GM13977 (cell line): Measurements from ENCODE around the gene SELP.

Experiments
- DNase-seq: peaks from one replicate; pipeline ENCODE4 v3.0.0; 2012; ENCODE audit warnings: low spot score
- in situ Hi-C: fragments of 300-500 bp; cut with MboI; formaldehyde crosslinking; loops from one replicate; pipeline ENCODE4 v1.12.0; 2022; ENCODE audit warnings: low sequenced_read_pairs, low pct_unique_long_range_greater_than_20kb, mixed read lengths, inconsistent platforms; ENCODE audit not compliant: unreplicated experiment
- TF ChIP-seq, protein P1 (sequence below): IDR thresholded peaks from 2 replicates; pipeline ENCODE4 v1.5.1; 2012; ENCODE audit warnings: mild to moderate bottlenecking, control low read depth; ENCODE audit not compliant: insufficient read depth; ENCODE audit errors: extremely low read depth, missing control alignments

The SELP gene

DNA sequence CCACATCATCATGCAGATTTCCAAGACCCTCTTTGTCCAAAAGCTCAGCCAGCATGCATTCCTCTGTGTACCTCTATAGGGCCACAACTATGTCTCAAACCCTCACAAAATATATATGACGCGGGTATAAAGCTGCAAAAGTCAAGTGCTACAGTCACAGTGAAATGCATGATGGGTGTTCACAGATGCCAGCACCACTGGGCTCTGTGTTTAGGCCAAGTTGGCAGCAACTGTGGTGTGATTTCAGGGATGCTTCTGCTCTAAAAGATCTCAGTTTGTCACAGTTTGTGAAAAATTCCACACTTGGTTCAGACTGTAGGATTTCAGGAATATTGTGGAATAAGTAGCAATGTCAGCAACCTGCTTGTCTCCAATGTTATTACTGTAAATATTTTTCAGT lies 23.9 kb upstream of the SELP start:
- no peak for DNase-seq
- TF ChIP-seq, protein P1, sequence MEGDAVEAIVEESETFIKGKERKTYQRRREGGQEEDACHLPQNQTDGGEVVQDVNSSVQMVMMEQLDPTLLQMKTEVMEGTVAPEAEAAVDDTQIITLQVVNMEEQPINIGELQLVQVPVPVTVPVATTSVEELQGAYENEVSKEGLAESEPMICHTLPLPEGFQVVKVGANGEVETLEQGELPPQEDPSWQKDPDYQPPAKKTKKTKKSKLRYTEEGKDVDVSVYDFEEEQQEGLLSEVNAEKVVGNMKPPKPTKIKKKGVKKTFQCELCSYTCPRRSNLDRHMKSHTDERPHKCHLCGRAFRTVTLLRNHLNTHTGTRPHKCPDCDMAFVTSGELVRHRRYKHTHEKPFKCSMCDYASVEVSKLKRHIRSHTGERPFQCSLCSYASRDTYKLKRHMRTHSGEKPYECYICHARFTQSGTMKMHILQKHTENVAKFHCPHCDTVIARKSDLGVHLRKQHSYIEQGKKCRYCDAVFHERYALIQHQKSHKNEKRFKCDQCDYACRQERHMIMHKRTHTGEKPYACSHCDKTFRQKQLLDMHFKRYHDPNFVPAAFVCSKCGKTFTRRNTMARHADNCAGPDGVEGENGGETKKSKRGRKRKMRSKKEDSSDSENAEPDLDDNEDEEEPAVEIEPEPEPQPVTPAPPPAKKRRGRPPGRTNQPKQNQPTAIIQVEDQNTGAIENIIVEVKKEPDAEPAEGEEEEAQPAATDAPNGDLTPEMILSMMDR: no peak
- in situ Hi-C loops: no loop called here

DNA sequence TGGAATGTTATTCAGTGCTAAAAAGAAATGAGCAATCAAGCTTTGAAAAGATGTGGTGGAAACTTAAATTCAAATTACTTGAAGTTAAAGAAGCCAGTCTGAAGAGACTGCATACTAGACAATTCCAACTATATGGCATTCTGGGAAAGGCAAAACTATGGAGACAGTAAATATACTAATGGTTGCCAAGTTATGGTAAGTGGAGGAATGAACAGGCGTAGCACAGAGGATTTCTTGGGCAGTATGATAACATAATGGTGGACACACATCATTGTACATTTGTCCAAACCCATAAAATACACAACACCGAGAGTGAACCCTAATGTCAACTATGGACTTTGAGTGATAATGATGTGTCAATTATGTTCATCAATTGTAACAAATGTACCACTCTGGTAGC lies 21.1 kb upstream of the SELP start:
- TF ChIP-seq, protein P1: no peak
- DNase-seq: no peak
- in situ Hi-C loops: no loop called here

DNA sequence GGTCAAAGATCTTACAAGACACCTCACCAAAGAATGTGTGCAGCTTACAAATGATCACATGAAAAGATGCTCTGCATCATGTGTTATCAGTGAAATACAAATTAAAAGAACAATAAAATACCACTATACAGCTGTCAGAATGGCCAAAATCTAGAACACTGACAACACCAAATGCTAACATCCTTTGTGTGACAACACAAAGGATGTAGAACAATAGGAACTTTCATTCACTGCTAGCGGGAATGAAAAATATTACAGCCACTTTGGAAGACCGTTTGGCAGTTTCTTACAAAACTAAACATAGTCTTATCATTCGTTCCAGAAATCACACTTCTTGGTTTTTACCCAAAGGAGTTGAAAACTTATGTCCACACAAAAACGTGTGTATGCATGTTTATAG lies 20.6 kb upstream of the SELP start:
- in situ Hi-C loops: no loop called here
- DNase-seq: no peak
- TF ChIP-seq, protein P1: no peak

DNA sequence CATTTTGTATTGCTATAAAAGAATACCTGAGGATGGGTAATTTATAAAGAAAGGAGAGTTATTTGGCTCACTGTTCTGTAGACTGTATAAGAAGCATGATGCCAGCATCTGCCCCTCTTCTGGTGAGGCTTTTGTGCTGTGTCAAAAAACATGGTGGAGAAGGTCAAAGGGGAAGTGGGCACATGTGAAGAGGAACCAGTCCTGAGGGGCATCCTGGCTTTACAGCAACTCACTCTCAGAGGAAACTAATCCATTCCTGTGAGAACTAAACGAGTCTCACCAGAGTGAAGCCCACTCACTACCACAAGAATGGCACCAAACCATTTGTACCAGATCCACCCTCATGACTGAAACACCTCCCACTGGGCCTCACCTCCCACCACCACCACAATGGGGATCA lies 18.8 kb upstream of the SELP start:
- TF ChIP-seq, protein P1: no peak
- no peak for DNase-seq
- in situ Hi-C loops: no loop called here

DNA sequence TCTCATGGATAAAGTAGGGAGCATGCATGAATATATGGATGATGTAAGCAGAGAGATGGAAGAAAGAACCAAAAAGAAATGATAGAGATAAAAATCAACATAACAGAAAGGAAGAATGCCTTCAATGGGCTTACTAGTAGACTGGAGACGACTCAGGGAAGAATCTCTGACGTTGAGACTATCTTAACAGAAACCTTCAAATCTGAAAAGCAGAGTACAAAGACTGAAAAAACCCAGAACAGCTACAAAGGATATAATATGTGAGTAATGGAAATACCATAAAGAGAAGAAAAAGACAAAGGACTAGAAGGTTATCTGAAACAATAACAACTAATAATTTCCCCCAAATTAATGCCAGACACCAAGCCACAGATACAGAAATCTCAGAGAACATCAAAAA lies 18.3 kb upstream of the SELP start:
- in situ Hi-C loops: no loop called here
- TF ChIP-seq, protein P1: no peak
- no peak for DNase-seq

DNA sequence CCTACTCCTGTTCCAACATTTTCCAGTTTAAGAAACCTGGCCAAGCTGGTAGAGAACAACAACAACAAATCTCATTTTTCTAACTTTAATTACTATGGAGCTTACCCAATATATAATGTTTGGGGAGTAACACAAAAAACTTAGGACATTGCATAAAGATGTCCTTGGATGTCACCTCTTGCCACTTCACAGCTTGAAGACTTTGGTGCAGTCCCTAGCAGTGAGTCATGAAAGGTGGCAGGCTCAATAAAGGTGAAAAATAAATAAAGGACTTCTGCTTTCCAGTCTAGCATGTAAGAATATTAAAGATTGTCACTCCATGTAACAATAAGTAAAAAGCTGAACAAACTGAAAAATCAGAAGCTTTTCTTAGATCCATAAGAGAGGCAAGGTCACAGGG lies 17.6 kb upstream of the SELP start:
- TF ChIP-seq, protein P1: no peak
- in situ Hi-C loops: no loop called here
- DNase-seq: no peak

DNA sequence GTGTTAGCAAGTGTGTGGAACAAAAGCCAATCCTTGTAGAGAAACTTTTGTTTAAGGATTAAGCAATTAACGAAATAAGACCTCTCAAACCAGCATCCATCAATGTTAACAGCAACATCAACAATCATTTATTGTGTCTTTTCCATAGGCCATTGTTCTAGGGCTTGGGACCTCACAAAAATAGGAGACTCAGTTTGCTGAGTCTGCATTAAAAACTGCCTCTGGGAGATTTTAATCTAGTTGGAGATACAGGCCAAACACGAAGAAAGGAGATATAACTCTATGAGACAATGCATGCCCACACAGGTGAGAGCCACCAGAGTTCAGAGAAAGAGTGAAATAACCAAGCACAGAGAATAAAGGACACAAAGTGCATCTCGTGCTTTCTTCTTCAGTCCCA lies 14.4 kb upstream of the SELP start:
- TF ChIP-seq, protein P1: no peak
- DNase-seq: no peak
- in situ Hi-C loops: no loop called here
